ENCODE measurements around the gene LRRC27. TPM values are rescaled to one million over a fixed set of nuclear protein-coding genes. Genes with fewer than 3 reads are reported as not detected.

LRRC27 gene
- total RNA-seq, 2 donors from 2014 or later: 4.8 to 5.3 TPM

- Mint-ChIP-seq H3K4me3 (peak overlapping the region; percentile 95), H3K9me3 (no peaks in the 10 kb centered on the region), H3K27me3 (ENCODE audit: low read depth) (peaks cover 4% of the 10 kb centered on the region), H3K27ac (no peak overlapping the region), H3K4me1 (ENCODE audit: low read depth) (peaks cover 20% of the 10 kb centered on the region), H3K36me3 (ENCODE audit: insufficient read depth in 2 of 2) (peaks cover 0 to 1% of the 10 kb centered on the region in 2 donors)
- ATAC-seq (replicated peaks in 1 of 2): no peak
- no peak for DNase-seq
These were observed 26.2 kb upstream of the LRRC27 start for GRCh38 chr10:132305654-132306342.

GRCh38 chr10:132306343-132306685 lies 25.7 kb upstream of the LRRC27 start:
- DNase-seq: no peak
- Mint-ChIP-seq H3K27me3 (ENCODE audit: low read depth) (peaks cover 4% of the 10 kb centered on the region), H3K9me3 (no peaks in the 10 kb centered on the region), H3K36me3 (ENCODE audit: insufficient read depth in 2 of 2) (peaks cover 0 to 1% of the 10 kb centered on the region in 2 donors), H3K4me3 (peak overlapping the region; percentile 95), H3K27ac (no peak overlapping the region), H3K4me1 (ENCODE audit: low read depth) (peaks cover 19% of the 10 kb centered on the region)
- no peak for ATAC-seq (replicated peaks in 1 of 2)

- peak; percentile 33 to 38 for DNase-seq
- H3K4me1 Mint-ChIP-seq (ENCODE audit: low read depth): peaks cover 19% of the 10 kb centered on the region
- H3K27ac Mint-ChIP-seq: no peak overlapping the region
- ATAC-seq (replicated peaks in 1 of 2): peak; percentile 13 to 23
- no peaks in the 10 kb centered on the region for H3K9me3 Mint-ChIP-seq
- peaks cover 0 to 1% of the 10 kb centered on the region in 2 donors for H3K36me3 Mint-ChIP-seq (ENCODE audit: insufficient read depth in 2 of 2)
- peaks cover 4% of the 10 kb centered on the region for H3K27me3 Mint-ChIP-seq (ENCODE audit: low read depth)
- peak overlapping the region; percentile 95 for H3K4me3 Mint-ChIP-seq
These were observed 24.9 kb upstream of the LRRC27 start for GRCh38 chr10:132306864-132307751.

GRCh38 chr10:132307823-132308586 lies 24.0 kb upstream of the LRRC27 start, which contains the start of gene STK32C:
STK32C (minus strand) TSS chr10:132307950; CDS start chr10:132307833, 117 bp downstream.
- Mint-ChIP-seq H3K4me1 (ENCODE audit: low read depth) (peaks cover 19% of the 10 kb centered on the region), H3K27ac (no peak within 1 kb of the TSS)
- DNase-seq: peak; percentile 89 to 90

GRCh38 chr10:132308587-132309470 lies 23.2 kb upstream of the LRRC27 start:
- no peak for ATAC-seq (replicated peaks in 1 of 2)

More at GRCh38 chr10:132307823-132308586, 24.0 kb upstream of the LRRC27 start, which contains the start of gene STK32C:
- peaks cover 0 to 1% of the 10 kb centered on the region in 2 donors for H3K36me3 Mint-ChIP-seq (ENCODE audit: insufficient read depth in 2 of 2)
- peak; percentile 87 to 89 for ATAC-seq (replicated peaks in 1 of 2)
- H3K4me3 Mint-ChIP-seq: peak within 1 kb of the TSS; percentile 95
- H3K9me3 Mint-ChIP-seq: no peaks in the 10 kb centered on the region
- peaks cover 4% of the 10 kb centered on the region for H3K27me3 Mint-ChIP-seq (ENCODE audit: low read depth)

GRCh38 chr10:132309471-132309865 lies 22.5 kb upstream of the LRRC27 start:
- Mint-ChIP-seq H3K4me1 (ENCODE audit: low read depth) (peaks cover 19% of the 10 kb centered on the region), H3K4me3 (peak overlapping the region; percentile 15 to 68), H3K36me3 (ENCODE audit: insufficient read depth in 2 of 2) (peaks cover 1 to 2% of the 10 kb centered on the region in 2 donors), H3K27ac (no peak overlapping the region), H3K27me3 (ENCODE audit: low read depth) (peaks cover 4% of the 10 kb centered on the region), H3K9me3 (peaks cover 0 to 3% of the 10 kb centered on the region in 2 donors)
- ATAC-seq (replicated peaks in 1 of 2): no peak
- no peak for DNase-seq

More at GRCh38 chr10:132308587-132309470, 23.2 kb upstream of the LRRC27 start:
- no peaks in the 10 kb centered on the region for H3K9me3 Mint-ChIP-seq
- peaks cover 0 to 1% of the 10 kb centered on the region in 2 donors for H3K36me3 Mint-ChIP-seq (ENCODE audit: insufficient read depth in 2 of 2)
- DNase-seq: peak in 1 of 2 donors; percentile 23
- H3K27me3 Mint-ChIP-seq (ENCODE audit: low read depth): peaks cover 4% of the 10 kb centered on the region
- H3K4me1 Mint-ChIP-seq (ENCODE audit: low read depth): peaks cover 19% of the 10 kb centered on the region
- peak overlapping the region; percentile 62 to 68 for H3K4me3 Mint-ChIP-seq
- no peak overlapping the region for H3K27ac Mint-ChIP-seq

- ATAC-seq (replicated peaks in 1 of 2) (no peak), DNase-seq (no peak)
- Mint-ChIP-seq H3K36me3 (ENCODE audit: insufficient read depth in 2 of 2) (peaks cover 1 to 2% of the 10 kb centered on the region in 2 donors), H3K27ac (no peak overlapping the region), H3K4me3 (peak overlapping the region in 1 of 2 donors; percentile 15), H3K27me3 (ENCODE audit: low read depth) (peaks cover 4% of the 10 kb centered on the region), H3K4me1 (ENCODE audit: low read depth) (peaks cover 19% of the 10 kb centered on the region), H3K9me3 (peaks cover 0 to 3% of the 10 kb centered on the region in 2 donors)
These were observed 22.0 kb upstream of the LRRC27 start for GRCh38 chr10:132309879-132310591.

- Mint-ChIP-seq H3K4me3 (no peak overlapping the region), H3K9me3 (peaks cover 0 to 3% of the 10 kb centered on the region in 2 donors), H3K4me1 (ENCODE audit: low read depth) (peaks cover 15% of the 10 kb centered on the region), H3K27ac (no peak overlapping the region), H3K27me3 (ENCODE audit: low read depth) (peaks cover 4% of the 10 kb centered on the region), H3K36me3 (ENCODE audit: insufficient read depth in 2 of 2) (peaks cover 1 to 2% of the 10 kb centered on the region in 2 donors)
- DNase-seq (no peak), ATAC-seq (replicated peaks in 1 of 2) (no peak)
These were observed 21.2 kb upstream of the LRRC27 start for GRCh38 chr10:132310701-132311337.

- Mint-ChIP-seq H3K36me3 (ENCODE audit: insufficient read depth in 2 of 2) (peaks cover 1 to 2% of the 10 kb centered on the region in 2 donors), H3K27ac (no peak overlapping the region), H3K9me3 (peaks cover 0 to 3% of the 10 kb centered on the region in 2 donors), H3K27me3 (ENCODE audit: low read depth) (peaks cover 4% of the 10 kb centered on the region), H3K4me3 (no peak overlapping the region), H3K4me1 (ENCODE audit: low read depth) (peaks cover 9% of the 10 kb centered on the region)
- ATAC-seq (replicated peaks in 1 of 2) (no peak), DNase-seq (no peak)
These were observed 20.6 kb upstream of the LRRC27 start for GRCh38 chr10:132311338-132311939.

GRCh38 chr10:132313305-132313704 lies 18.7 kb upstream of the LRRC27 start:
- H3K4me3 Mint-ChIP-seq: no peak overlapping the region
- ATAC-seq (replicated peaks in 1 of 2) (no peak), DNase-seq (no peak)
- peaks cover 4% of the 10 kb centered on the region for H3K27me3 Mint-ChIP-seq (ENCODE audit: low read depth)
- H3K27ac Mint-ChIP-seq: no peak overlapping the region
- peaks cover 0 to 3% of the 10 kb centered on the region in 2 donors for H3K9me3 Mint-ChIP-seq
- peaks cover 0 to 2% of the 10 kb centered on the region in 2 donors for H3K36me3 Mint-ChIP-seq (ENCODE audit: insufficient read depth in 2 of 2)
- peaks cover 5% of the 10 kb centered on the region for H3K4me1 Mint-ChIP-seq (ENCODE audit: low read depth)

- no peak overlapping the region for H3K27ac Mint-ChIP-seq
- no peak for ATAC-seq (replicated peaks in 1 of 2)
- peaks cover 4% of the 10 kb centered on the region for H3K4me1 Mint-ChIP-seq (ENCODE audit: low read depth)
- H3K9me3 Mint-ChIP-seq: peaks cover 0 to 3% of the 10 kb centered on the region in 2 donors
- peaks cover 4% of the 10 kb centered on the region for H3K27me3 Mint-ChIP-seq (ENCODE audit: low read depth)
- H3K4me3 Mint-ChIP-seq: no peak overlapping the region
- H3K36me3 Mint-ChIP-seq (ENCODE audit: insufficient read depth in 2 of 2): peaks cover 0 to 2% of the 10 kb centered on the region in 2 donors
- DNase-seq: no peak
These were observed 18.1 kb upstream of the LRRC27 start for GRCh38 chr10:132313865-132314264.

Data from activated T-cell treated with anti-CD3 and anti-CD28 coated beads, Interleukin-2, amount 50 U/mL, for 72 hours (primary cell).